HL-60 (cell line): ENCODE measurements around the gene HNRNPLL.

ENCODE experiments used
- DNase-seq, 2 experiments: peaks; one replicate each; pipeline ENCODE4 v3.0.0-alpha.2; 2010 to 2020; ENCODE audit warnings: low read depth in 1 of 2, low spot score in 1 of 2
- H3K27ac ChIP-seq: fragments of 250-450 bp; sonication (Bioruptor Pico); replicated peaks from 2 replicates; pipeline ENCODE4 v1.5.1; 2020; ENCODE audit warnings: mild to moderate bottlenecking, moderate library complexity
- H3K27me3 ChIP-seq: fragments of 250-450 bp; sonication (Bioruptor Pico); 2 replicates; pipeline ENCODE4 v1.5.1; 2021; ENCODE audit warnings: mild to moderate bottlenecking, moderate library complexity; ENCODE audit not compliant: insufficient read depth, poor library complexity, severe bottlenecking
- H3K4me3 ChIP-seq: replicated peaks from 2 replicates; pipeline ENCODE4 v1.5.1; 2011; ENCODE audit warnings: mild to moderate bottlenecking, control low read depth, low read length; ENCODE audit not compliant: insufficient read depth
- GABPA ChIP-seq: IDR thresholded peaks from 2 replicates; pipeline ENCODE4 v1.6.1; 2012; ENCODE audit warnings: low read depth
- POLR2AphosphoS5 ChIP-seq: IDR thresholded peaks from 2 replicates; pipeline ENCODE4 v1.6.1; 2012; ENCODE audit warnings: low read depth
- SPI1 ChIP-seq: IDR thresholded peaks from 2 replicates; pipeline ENCODE4 v1.6.1; 2012; ENCODE audit warnings: low read depth, mild to moderate bottlenecking, borderline replicate concordance
- TF ChIP-seq, protein P1 (sequence below): IDR thresholded peaks from 2 replicates; pipeline ENCODE4 v1.6.1; 2012; ENCODE audit warnings: low read depth; ENCODE audit not compliant: insufficient replicate concordance
- TF ChIP-seq, protein P2 (sequence below): IDR thresholded peaks from one replicate; pipeline ENCODE4 v1.5.1; 2011; ENCODE audit warnings: low read length, control low read depth, inconsistent platforms; ENCODE audit not compliant: insufficient read depth

The HNRNPLL gene

DNA sequence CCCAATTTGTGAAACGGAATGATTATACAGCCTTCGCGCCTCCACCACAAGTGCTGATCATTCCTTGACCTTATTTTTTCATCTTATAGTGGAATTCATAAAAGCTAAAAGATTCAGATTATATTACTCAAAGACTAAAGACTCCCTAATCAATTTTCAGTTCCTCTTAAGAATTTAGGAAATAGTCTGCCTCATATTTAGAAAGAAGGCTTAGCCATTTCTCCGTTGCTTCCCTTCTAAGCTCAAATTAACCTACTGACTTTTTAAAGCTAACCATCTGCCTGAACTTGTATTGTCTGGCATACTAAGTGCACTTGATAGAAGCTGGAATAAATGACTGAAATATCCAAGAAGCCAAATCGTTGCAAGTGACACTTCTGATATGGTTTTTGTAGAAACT is 44.7 kb downstream of the HNRNPLL start:
- no peaks in the 10 kb centered on the region for H3K27me3 ChIP-seq
- TF ChIP-seq GABPA (no peak), SPI1 (no peak), POLR2AphosphoS5 (no peak)
- TF ChIP-seq, protein P1, sequence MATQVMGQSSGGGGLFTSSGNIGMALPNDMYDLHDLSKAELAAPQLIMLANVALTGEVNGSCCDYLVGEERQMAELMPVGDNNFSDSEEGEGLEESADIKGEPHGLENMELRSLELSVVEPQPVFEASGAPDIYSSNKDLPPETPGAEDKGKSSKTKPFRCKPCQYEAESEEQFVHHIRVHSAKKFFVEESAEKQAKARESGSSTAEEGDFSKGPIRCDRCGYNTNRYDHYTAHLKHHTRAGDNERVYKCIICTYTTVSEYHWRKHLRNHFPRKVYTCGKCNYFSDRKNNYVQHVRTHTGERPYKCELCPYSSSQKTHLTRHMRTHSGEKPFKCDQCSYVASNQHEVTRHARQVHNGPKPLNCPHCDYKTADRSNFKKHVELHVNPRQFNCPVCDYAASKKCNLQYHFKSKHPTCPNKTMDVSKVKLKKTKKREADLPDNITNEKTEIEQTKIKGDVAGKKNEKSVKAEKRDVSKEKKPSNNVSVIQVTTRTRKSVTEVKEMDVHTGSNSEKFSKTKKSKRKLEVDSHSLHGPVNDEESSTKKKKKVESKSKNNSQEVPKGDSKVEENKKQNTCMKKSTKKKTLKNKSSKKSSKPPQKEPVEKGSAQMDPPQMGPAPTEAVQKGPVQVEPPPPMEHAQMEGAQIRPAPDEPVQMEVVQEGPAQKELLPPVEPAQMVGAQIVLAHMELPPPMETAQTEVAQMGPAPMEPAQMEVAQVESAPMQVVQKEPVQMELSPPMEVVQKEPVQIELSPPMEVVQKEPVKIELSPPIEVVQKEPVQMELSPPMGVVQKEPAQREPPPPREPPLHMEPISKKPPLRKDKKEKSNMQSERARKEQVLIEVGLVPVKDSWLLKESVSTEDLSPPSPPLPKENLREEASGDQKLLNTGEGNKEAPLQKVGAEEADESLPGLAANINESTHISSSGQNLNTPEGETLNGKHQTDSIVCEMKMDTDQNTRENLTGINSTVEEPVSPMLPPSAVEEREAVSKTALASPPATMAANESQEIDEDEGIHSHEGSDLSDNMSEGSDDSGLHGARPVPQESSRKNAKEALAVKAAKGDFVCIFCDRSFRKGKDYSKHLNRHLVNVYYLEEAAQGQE, result no peak
- TF ChIP-seq, protein P2, sequence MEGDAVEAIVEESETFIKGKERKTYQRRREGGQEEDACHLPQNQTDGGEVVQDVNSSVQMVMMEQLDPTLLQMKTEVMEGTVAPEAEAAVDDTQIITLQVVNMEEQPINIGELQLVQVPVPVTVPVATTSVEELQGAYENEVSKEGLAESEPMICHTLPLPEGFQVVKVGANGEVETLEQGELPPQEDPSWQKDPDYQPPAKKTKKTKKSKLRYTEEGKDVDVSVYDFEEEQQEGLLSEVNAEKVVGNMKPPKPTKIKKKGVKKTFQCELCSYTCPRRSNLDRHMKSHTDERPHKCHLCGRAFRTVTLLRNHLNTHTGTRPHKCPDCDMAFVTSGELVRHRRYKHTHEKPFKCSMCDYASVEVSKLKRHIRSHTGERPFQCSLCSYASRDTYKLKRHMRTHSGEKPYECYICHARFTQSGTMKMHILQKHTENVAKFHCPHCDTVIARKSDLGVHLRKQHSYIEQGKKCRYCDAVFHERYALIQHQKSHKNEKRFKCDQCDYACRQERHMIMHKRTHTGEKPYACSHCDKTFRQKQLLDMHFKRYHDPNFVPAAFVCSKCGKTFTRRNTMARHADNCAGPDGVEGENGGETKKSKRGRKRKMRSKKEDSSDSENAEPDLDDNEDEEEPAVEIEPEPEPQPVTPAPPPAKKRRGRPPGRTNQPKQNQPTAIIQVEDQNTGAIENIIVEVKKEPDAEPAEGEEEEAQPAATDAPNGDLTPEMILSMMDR, result no peak
- DNase-seq, result no peak

DNA sequence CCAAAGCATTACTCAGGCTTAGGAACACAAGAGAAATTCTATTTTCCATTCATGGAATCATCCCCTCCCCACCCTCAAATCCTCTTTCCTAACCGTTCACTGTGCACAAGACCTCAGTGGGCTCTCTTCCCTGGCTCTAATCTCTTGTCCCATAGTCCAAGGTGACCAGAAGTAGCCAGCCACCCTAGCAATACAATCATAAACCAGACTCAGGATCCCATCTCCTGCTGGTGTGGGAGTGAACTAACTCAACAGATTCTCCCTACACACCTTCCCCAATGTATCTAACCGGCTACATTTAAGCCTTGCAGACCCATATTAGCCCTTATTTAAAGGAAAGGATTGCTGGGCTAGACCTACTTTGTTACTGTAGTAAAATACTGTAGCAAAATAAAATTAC is 45.5 kb downstream of the HNRNPLL start:
- Histone ChIP-seq H3K27me3 (no peaks in the 10 kb centered on the region), H3K27ac (no peak overlapping the region), H3K4me3 (no peak overlapping the region)
- TF ChIP-seq GABPA (no peak), SPI1 (no peak), POLR2AphosphoS5 (no peak)
- TF ChIP-seq, protein P1, result no peak
- TF ChIP-seq, protein P2, result no peak
- no peak for DNase-seq

More for the DNA sequence above, 44.7 kb downstream of the HNRNPLL start:
- no peak overlapping the region for H3K27ac ChIP-seq
- no peak overlapping the region for H3K4me3 ChIP-seq

DNA sequence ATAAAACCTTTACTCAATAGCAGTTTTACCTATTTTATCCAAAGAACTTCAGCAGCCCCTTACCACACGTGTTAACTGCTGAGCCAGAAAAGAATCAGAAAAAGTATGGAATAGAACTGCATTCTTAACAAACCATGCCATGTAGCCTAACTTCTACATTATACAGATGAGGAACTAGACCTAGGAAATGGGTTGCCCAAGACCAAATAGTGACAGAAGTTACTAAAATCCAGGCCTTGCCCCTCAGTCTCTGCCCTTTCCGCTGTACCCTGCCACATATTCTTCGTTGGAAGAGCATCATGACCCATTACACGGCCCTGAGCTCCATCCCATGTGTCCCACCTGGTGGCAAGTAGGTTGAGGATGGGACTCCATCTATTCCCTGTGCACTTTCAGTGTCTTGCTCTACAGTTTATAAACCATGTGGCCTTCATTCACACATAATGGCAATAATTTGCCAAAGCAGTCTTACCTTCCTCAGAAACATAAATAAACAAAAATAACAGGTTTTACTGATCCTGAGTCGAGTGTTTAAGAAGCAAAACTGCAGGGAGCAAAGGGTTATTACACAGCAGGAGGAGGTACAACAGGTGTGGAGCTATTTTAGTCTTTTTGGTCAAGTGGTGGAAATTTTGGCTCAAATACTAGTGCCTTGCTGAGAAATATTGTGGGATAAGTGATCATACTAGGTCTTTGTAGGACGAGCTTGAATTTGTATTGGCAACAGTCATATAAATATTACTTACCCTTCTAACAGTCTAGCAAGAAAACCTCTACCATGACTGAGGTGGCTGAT is 46.5 kb downstream of the HNRNPLL start:
- Histone ChIP-seq H3K27me3 (no peaks in the 10 kb centered on the region), H3K27ac (no peak overlapping the region), H3K4me3 (no peak overlapping the region)
- DNase-seq, result peak in 1 of 2 experiments; percentile 55
- TF ChIP-seq, protein P1, result no peak
- TF ChIP-seq, protein P2, result no peak
- TF ChIP-seq SPI1, result peak; percentile 6; the same call in 1 of the 2 replicates
- no peak for TF ChIP-seq POLR2AphosphoS5
